H1 (cell line): Measurements from ENCODE around the gene SLC24A3.

ENCODE experiments used
- EP300 ChIP-seq, 2 experiments: IDR thresholded peaks; 1 replicate in 1 of 2; 2 replicates in 1 of 2; pipeline ENCODE4 v1.6.1; 2011 to 2012; ENCODE audit warnings: low read depth in 2 of 2, low read length in 2 of 2, mild to moderate bottlenecking in 2 of 2, borderline replicate concordance in 1 of 2, inconsistent platforms in 1 of 2, moderate library complexity in 1 of 2
- EZH2 ChIP-seq: fragments of 200-600 bp; sonication (generic); IDR thresholded peaks from 2 replicates; pipeline ENCODE4 v1.7.1; 2012; ENCODE audit warnings: low read depth, mild to moderate bottlenecking, moderate library complexity, low read length, inconsistent platforms; ENCODE audit not compliant: severe bottlenecking
- POLR2A ChIP-seq, 2 experiments: IDR thresholded peaks; 1 replicate in 1 of 2; 2 replicates in 1 of 2; pipeline ENCODE4 v1.6.1; 2011; ENCODE audit warnings: low read depth in 2 of 2, low read length in 2 of 2, mild to moderate bottlenecking in 2 of 2; ENCODE audit errors: control extremely low read depth in 1 of 2
- POLR2AphosphoS5 ChIP-seq: IDR thresholded peaks from 2 replicates; pipeline ENCODE4 v1.6.1; 2011; ENCODE audit warnings: low read depth, low read length
- RAD21 ChIP-seq, 2 experiments: IDR thresholded peaks in 1 of 2; conservative IDR thresholded peaks in 1 of 2; 2 replicates each; pipeline ENCODE4 v1.6.1; 2011; ENCODE audit warnings: low read depth in 2 of 2, low read length in 2 of 2, improper control_type of control experiment in 1 of 2, inconsistent platforms in 1 of 2, mild to moderate bottlenecking in 1 of 2, moderate library complexity in 1 of 2
- RNF2 ChIP-seq: fragments of 200-900, 300-1000 bp; sonication (generic); IDR thresholded peaks from 2 replicates; pipeline ENCODE4 v1.7.1; 2016; ENCODE audit warnings: borderline replicate concordance, low read depth, mild to moderate bottlenecking, antibody characterized with exemption, low read length; ENCODE audit not compliant: poor library complexity, severe bottlenecking; ENCODE audit errors: missing control alignments
- SIN3A ChIP-seq, 2 experiments: IDR thresholded peaks in 1 of 2; conservative IDR thresholded peaks in 1 of 2; 2 replicates each; pipeline ENCODE4 v1.6.1; 2011 to 2012; ENCODE audit warnings: low read length in 2 of 2, improper control_type of control experiment in 1 of 2, low read depth in 1 of 2, mild to moderate bottlenecking in 1 of 2
- TEAD4 ChIP-seq: IDR thresholded peaks from 2 replicates; pipeline ENCODE4 v1.6.1; 2012; ENCODE audit warnings: low read depth, low read length, inconsistent platforms, mixed read lengths
- TF ChIP-seq, protein P1 (sequence below), 3 experiments: IDR thresholded peaks; 1 replicate in 2 of 3; 2 replicates in 1 of 3; pipeline versions ENCODE4 v1.5.1 to v1.6.1; 2011; ENCODE audit warnings: low read length in 3 of 3, mild to moderate bottlenecking in 3 of 3, inconsistent platforms in 2 of 3, low read depth in 1 of 3, moderate library complexity in 1 of 3; ENCODE audit not compliant: insufficient read depth in 1 of 3; ENCODE audit errors: control extremely low read depth in 1 of 3
- TF ChIP-seq, protein P2 (sequence below): IDR thresholded peaks from 2 replicates; pipeline ENCODE4 v1.6.1; 2011; ENCODE audit warnings: low read depth, mild to moderate bottlenecking, low read length; ENCODE audit not compliant: insufficient read depth

DNA sequence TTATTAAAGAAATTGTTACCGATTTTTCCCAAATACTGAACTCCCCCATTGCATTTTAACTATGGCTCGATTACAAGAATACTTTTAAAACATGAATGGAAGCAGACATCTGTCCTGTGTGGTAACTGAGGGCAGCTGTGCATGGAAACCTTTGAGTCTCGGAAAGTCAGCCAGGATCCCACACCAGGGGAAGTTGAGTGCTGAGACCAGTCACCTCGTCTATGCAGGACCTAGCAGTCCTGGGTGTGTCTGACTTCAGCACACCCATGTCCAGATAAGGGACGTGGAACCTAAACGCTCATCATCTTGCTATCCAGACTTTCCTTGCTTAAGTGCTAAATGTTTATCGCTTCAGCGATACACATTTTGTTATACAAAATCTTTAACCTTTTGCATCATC, 551.8 kb downstream of the SLC24A3 start:
- no peak for TF ChIP-seq EZH2
- no peak for TF ChIP-seq RAD21 (IDR thresholded peaks at IDR 0.05 in 1 of 2, conservative IDR thresholded peaks at IDR 0.05 in 1 of 2; ENCODE audit: low read depth in 2 of 2, low read length in 2 of 2)
- TF ChIP-seq, protein P1, sequence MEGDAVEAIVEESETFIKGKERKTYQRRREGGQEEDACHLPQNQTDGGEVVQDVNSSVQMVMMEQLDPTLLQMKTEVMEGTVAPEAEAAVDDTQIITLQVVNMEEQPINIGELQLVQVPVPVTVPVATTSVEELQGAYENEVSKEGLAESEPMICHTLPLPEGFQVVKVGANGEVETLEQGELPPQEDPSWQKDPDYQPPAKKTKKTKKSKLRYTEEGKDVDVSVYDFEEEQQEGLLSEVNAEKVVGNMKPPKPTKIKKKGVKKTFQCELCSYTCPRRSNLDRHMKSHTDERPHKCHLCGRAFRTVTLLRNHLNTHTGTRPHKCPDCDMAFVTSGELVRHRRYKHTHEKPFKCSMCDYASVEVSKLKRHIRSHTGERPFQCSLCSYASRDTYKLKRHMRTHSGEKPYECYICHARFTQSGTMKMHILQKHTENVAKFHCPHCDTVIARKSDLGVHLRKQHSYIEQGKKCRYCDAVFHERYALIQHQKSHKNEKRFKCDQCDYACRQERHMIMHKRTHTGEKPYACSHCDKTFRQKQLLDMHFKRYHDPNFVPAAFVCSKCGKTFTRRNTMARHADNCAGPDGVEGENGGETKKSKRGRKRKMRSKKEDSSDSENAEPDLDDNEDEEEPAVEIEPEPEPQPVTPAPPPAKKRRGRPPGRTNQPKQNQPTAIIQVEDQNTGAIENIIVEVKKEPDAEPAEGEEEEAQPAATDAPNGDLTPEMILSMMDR (IDR thresholded peaks at IDR 0.05; ENCODE audit: control extremely low read depth in 1 of 3, insufficient read depth in 1 of 3, low read depth in 1 of 3, low read length in 3 of 3) = no peak
- TF ChIP-seq TEAD4 = no peak
- no peak for TF ChIP-seq RNF2
- no peak for TF ChIP-seq EP300 (IDR thresholded peaks at IDR 0.05; ENCODE audit: borderline replicate concordance in 1 of 2, low read depth in 2 of 2, low read length in 2 of 2)
- TF ChIP-seq POLR2AphosphoS5 = no peak
- TF ChIP-seq POLR2A (IDR thresholded peaks at IDR 0.05; ENCODE audit: control extremely low read depth in 1 of 2, low read depth in 2 of 2, low read length in 2 of 2) = no peak
- TF ChIP-seq, protein P2, sequence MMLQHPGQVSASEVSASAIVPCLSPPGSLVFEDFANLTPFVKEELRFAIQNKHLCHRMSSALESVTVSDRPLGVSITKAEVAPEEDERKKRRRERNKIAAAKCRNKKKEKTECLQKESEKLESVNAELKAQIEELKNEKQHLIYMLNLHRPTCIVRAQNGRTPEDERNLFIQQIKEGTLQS = no peak
- no peak for TF ChIP-seq SIN3A (conservative IDR thresholded peaks at IDR 0.05 in 1 of 2, IDR thresholded peaks at IDR 0.05 in 1 of 2; ENCODE audit: low read depth in 1 of 2, low read length in 2 of 2)
